Inflammatory macrophage treated with lipopolysaccharide for 4 hours (primary cell): Measurements from ENCODE around the gene DNAL1.
A peak's percentile ranks its signal among the peaks of the same experiment; 100 is the strongest.
"Not testable (repeated sequence)": the region's sequence is repeated elsewhere in the genome, so short reads cannot be mapped to it uniquely, and the experiment has no call there.

ENCODE experiments used
- DNase-seq: peaks from one replicate; pipeline ENCODE4 v3.0.0-alpha.2; 2020

The DNAL1 gene

GRCh38 chr14:73645248-73645610 lies 443 bp downstream of the DNAL1 start:
- no peak for DNase-seq

- no peak for DNase-seq
Measured at GRCh38 chr14:73651005-73651404, 6.2 kb downstream of the DNAL1 start.

- DNase-seq = no peak
Measured at GRCh38 chr14:73655851-73656250, 11.1 kb downstream of the DNAL1 start.

- DNase-seq = not testable (repeated sequence)
Measured at GRCh38 chr14:73659202-73659601, 14.4 kb downstream of the DNAL1 start.

- no peak for DNase-seq
Measured at GRCh38 chr14:73660511-73660910, 15.7 kb downstream of the DNAL1 start.

- DNase-seq = no peak
Measured at GRCh38 chr14:73661872-73662271, 17.1 kb downstream of the DNAL1 start.

- peak; percentile 53 for DNase-seq
Measured at GRCh38 chr14:73662487-73662943, 17.7 kb downstream of the DNAL1 start.

- no peak for DNase-seq
Measured at GRCh38 chr14:73663548-73664212, 18.9 kb downstream of the DNAL1 start.

- DNase-seq = no peak
Measured at GRCh38 chr14:73665130-73665529, 20.3 kb downstream of the DNAL1 start.

GRCh38 chr14:73666583-73666982 lies 21.8 kb downstream of the DNAL1 start:
- no peak for DNase-seq

GRCh38 chr14:73667854-73668253 lies 23.1 kb downstream of the DNAL1 start:
- no peak for DNase-seq

- DNase-seq = no peak
Measured at GRCh38 chr14:73674986-73675385, 30.2 kb downstream of the DNAL1 start.

GRCh38 chr14:73678698-73679097 lies 33.9 kb downstream of the DNAL1 start:
- DNase-seq = no peak

- DNase-seq = no peak
Measured at GRCh38 chr14:73680821-73681220, 36.0 kb downstream of the DNAL1 start.

- DNase-seq = no peak
Measured at GRCh38 chr14:73684627-73685026, 39.8 kb downstream of the DNAL1 start.

- DNase-seq = no peak
Measured at GRCh38 chr14:73685328-73685727, 40.5 kb downstream of the DNAL1 start.

GRCh38 chr14:73686901-73687300 lies 42.1 kb downstream of the DNAL1 start:
- no peak for DNase-seq

- no peak for DNase-seq
Measured at GRCh38 chr14:73694083-73694482, 49.3 kb downstream of the DNAL1 start.

GRCh38 chr14:73695082-73695481 lies 50.3 kb downstream of the DNAL1 start:
- DNase-seq = no peak

- DNase-seq = no peak
Measured at GRCh38 chr14:73695997-73696396, 51.2 kb downstream of the DNAL1 start.

- peak; percentile 79 for DNase-seq
Measured at GRCh38 chr14:73696466-73697400, 51.9 kb downstream of the DNAL1 start.

- DNase-seq = no peak
Measured at GRCh38 chr14:73700325-73700724, 55.5 kb downstream of the DNAL1 start.

- not testable (repeated sequence) for DNase-seq
Measured at GRCh38 chr14:73708076-73708475, 63.3 kb downstream of the DNAL1 start.

GRCh38 chr14:73709904-73710469 lies 65.2 kb downstream of the DNAL1 start:
- no peak for DNase-seq
